ENCODE results near the gene POLD3.

POLD3 gene

GRCh38 chr11:74615988-74616387 lies 23.6 kb downstream of the POLD3 start:
- H3K4me3 ChIP-seq: no peak overlapping the region
- H3K27ac ChIP-seq: no peak overlapping the region
- DNase-seq (ENCODE audit: low read depth, low spot score): no peak
- H3K36me3 ChIP-seq (ENCODE audit: insufficient read depth, low read length): peaks cover 89% of the 10 kb centered on the region
- H3K9ac ChIP-seq (ENCODE audit: insufficient read length): no peak overlapping the region
- H3K9me3 ChIP-seq (ENCODE audit: low read depth, low read length): no peaks in the 10 kb centered on the region
- no peak for TF ChIP-seq EZH2 (IDR thresholded peaks at IDR 0.05)
- no peak for TF ChIP-seq FOXP2 (optimal IDR thresholded peaks at IDR 0.05; ENCODE audit: control extremely low read depth, extremely low read length, insufficient read depth)
- no peak for TF ChIP-seq POLR2AphosphoS5 (IDR thresholded peaks at IDR 0.05; ENCODE audit: borderline replicate concordance, low read depth, low read length)

GRCh38 chr11:74620531-74620930 lies 28.1 kb downstream of the POLD3 start:
- no peak for DNase-seq (ENCODE audit: low read depth, low spot score)
- H3K4me3 ChIP-seq: no peak overlapping the region
- peaks cover 77% of the 10 kb centered on the region for H3K36me3 ChIP-seq (ENCODE audit: insufficient read depth, low read length)
- H3K9me3 ChIP-seq (ENCODE audit: low read depth, low read length): no peaks in the 10 kb centered on the region
- no peak for TF ChIP-seq EZH2 (IDR thresholded peaks at IDR 0.05)
- TF ChIP-seq FOXP2 (optimal IDR thresholded peaks at IDR 0.05; ENCODE audit: control extremely low read depth, extremely low read length, insufficient read depth): no peak
- no peak for TF ChIP-seq POLR2AphosphoS5 (IDR thresholded peaks at IDR 0.05; ENCODE audit: borderline replicate concordance, low read depth, low read length)
- H3K27ac ChIP-seq: peak overlapping the region; percentile 60
- no peak overlapping the region for H3K9ac ChIP-seq (ENCODE audit: insufficient read length)

DNA sequence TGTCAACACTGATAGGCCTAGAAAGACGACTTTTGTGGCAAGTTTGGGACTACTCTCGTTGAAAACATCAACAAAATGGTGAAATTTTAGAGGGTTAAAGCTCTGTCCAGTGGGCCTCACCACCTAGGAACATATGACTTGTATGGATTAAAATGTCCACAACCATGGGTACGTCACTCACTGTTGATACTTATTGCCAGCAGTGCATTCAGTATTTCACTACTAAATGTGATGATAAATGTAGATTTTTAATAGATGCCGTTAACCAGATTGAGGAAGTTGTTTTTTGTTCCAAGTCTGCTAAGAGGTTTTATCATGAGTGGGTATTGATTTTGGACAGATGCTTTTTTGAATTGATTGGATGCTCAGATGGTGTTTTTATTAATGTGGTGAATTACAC lies 33.7 kb downstream of the POLD3 start:
- peaks cover 75% of the 10 kb centered on the region for H3K36me3 ChIP-seq (ENCODE audit: insufficient read depth, low read length)
- H3K9ac ChIP-seq (ENCODE audit: insufficient read length): no peak overlapping the region
- no peaks in the 10 kb centered on the region for H3K9me3 ChIP-seq (ENCODE audit: low read depth, low read length)
- no peak overlapping the region for H3K4me3 ChIP-seq
- no peak for DNase-seq (ENCODE audit: low read depth, low spot score)
- H3K27ac ChIP-seq: no peak overlapping the region
- no peak for TF ChIP-seq FOXP2 (optimal IDR thresholded peaks at IDR 0.05; ENCODE audit: control extremely low read depth, extremely low read length, insufficient read depth)

GRCh38 chr11:74626604-74627003 lies 34.2 kb downstream of the POLD3 start:
- Histone ChIP-seq H3K27ac (no peak overlapping the region), H3K9me3 (ENCODE audit: low read depth, low read length) (no peaks in the 10 kb centered on the region), H3K4me3 (no peak overlapping the region), H3K36me3 (ENCODE audit: insufficient read depth, low read length) (peaks cover 70% of the 10 kb centered on the region), H3K9ac (ENCODE audit: insufficient read length) (no peak overlapping the region)
- TF ChIP-seq FOXP2 (optimal IDR thresholded peaks at IDR 0.05; ENCODE audit: control extremely low read depth, extremely low read length, insufficient read depth) (no peak), POLR2AphosphoS5 (IDR thresholded peaks at IDR 0.05; ENCODE audit: borderline replicate concordance, low read depth, low read length) (no peak), EZH2 (IDR thresholded peaks at IDR 0.05) (no peak)
- no peak for DNase-seq (ENCODE audit: low read depth, low spot score)

DNA sequence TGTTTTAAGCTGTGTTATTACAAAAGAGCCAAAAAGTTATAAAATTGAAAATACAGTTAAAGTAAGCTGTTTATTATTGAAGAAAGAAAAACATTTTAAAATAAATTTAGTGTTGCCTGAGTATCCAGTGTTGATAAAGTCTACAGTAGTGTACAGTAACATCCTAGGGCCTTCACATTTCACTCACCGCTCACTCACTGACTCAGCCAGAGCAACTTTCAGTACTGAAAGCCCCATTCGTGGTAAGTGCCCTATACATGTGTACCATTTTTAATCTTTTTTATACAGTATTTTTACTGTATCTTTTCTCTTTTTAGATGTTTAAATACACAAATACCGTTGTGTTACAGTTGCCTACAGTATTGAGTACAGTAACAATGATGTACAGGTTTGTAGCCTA lies 35.0 kb downstream of the POLD3 start:
- Histone ChIP-seq H3K4me3 (no peak overlapping the region), H3K9me3 (ENCODE audit: low read depth, low read length) (no peaks in the 10 kb centered on the region), H3K9ac (ENCODE audit: insufficient read length) (no peak overlapping the region), H3K36me3 (ENCODE audit: insufficient read depth, low read length) (peaks cover 73% of the 10 kb centered on the region), H3K27ac (no peak overlapping the region)
- DNase-seq (ENCODE audit: low read depth, low spot score): no peak
- TF ChIP-seq EZH2 (IDR thresholded peaks at IDR 0.05) (no peak), FOXP2 (optimal IDR thresholded peaks at IDR 0.05; ENCODE audit: control extremely low read depth, extremely low read length, insufficient read depth) (no peak), POLR2AphosphoS5 (IDR thresholded peaks at IDR 0.05; ENCODE audit: borderline replicate concordance, low read depth, low read length) (no peak)

GRCh38 chr11:74630043-74630442 lies 37.7 kb downstream of the POLD3 start:
- DNase-seq (ENCODE audit: low read depth, low spot score): no peak
- Histone ChIP-seq H3K36me3 (ENCODE audit: insufficient read depth, low read length) (peaks cover 79% of the 10 kb centered on the region), H3K9ac (ENCODE audit: insufficient read length) (no peak overlapping the region), H3K9me3 (ENCODE audit: low read depth, low read length) (no peaks in the 10 kb centered on the region), H3K27ac (no peak overlapping the region), H3K4me3 (no peak overlapping the region)
- TF ChIP-seq EZH2 (IDR thresholded peaks at IDR 0.05): no peak
- TF ChIP-seq FOXP2 (optimal IDR thresholded peaks at IDR 0.05; ENCODE audit: control extremely low read depth, extremely low read length, insufficient read depth): no peak

- H3K9me3 ChIP-seq (ENCODE audit: low read depth, low read length): no peaks in the 10 kb centered on the region
- H3K9ac ChIP-seq (ENCODE audit: insufficient read length): no peak overlapping the region
- no peak overlapping the region for H3K27ac ChIP-seq
- TF ChIP-seq EZH2 (IDR thresholded peaks at IDR 0.05) (no peak), POLR2AphosphoS5 (IDR thresholded peaks at IDR 0.05; ENCODE audit: borderline replicate concordance, low read depth, low read length) (no peak), FOXP2 (optimal IDR thresholded peaks at IDR 0.05; ENCODE audit: control extremely low read depth, extremely low read length, insufficient read depth) (no peak)
- no peak overlapping the region for H3K4me3 ChIP-seq
- H3K36me3 ChIP-seq (ENCODE audit: insufficient read depth, low read length): peaks cover 84% of the 10 kb centered on the region
- no peak for DNase-seq (ENCODE audit: low read depth, low spot score)
Measured at GRCh38 chr11:74633406-74634393, 41.3 kb downstream of the POLD3 start.

DNA sequence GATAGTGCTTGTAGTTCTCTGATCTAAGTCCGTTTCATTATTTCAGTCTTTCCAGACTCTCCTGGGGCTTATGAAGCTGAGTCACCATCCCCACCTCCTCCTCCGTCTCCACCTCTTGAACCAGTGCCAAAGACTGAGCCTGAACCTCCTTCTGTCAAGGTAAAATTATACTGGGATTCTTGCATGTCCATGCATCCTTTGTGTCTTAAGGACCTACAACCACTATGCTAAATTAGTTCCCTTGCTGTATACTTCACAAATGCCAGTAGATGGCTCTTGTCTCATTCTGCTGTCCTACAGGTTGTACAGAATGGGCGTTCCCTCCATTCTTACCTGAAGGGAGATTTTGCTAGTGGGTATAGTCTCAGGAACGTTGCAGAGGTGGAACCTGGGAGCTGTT lies 42.2 kb downstream of the POLD3 start:
- Histone ChIP-seq H3K9me3 (ENCODE audit: low read depth, low read length) (no peaks in the 10 kb centered on the region), H3K9ac (ENCODE audit: insufficient read length) (no peak overlapping the region), H3K4me3 (no peak overlapping the region), H3K27ac (no peak overlapping the region), H3K36me3 (ENCODE audit: insufficient read depth, low read length) (peaks cover 79% of the 10 kb centered on the region)
- TF ChIP-seq FOXP2 (optimal IDR thresholded peaks at IDR 0.05; ENCODE audit: control extremely low read depth, extremely low read length, insufficient read depth) (no peak), EZH2 (IDR thresholded peaks at IDR 0.05) (no peak)
- no peak for DNase-seq (ENCODE audit: low read depth, low spot score)
